ENCODE data around the gene PLTP. TPM values are rescaled to one million over a fixed set of nuclear protein-coding genes. Genes with fewer than 3 reads are reported as not detected.

The PLTP gene
- total and polyA plus RNA-seq, 2 of the 13 experiments (the other 11 are each of a cell fraction or from before 2014, with no cell fraction given): 16.9 to 28.6 TPM

GRCh38 chr20:45880988-45881788 lies 30.8 kb downstream of the PLTP start, which contains the start of gene ZSWIM1 (continued):
- peak; percentile 86 for TF ChIP-seq ZFX (CRISPR knock-in tag; IDR thresholded peaks at IDR 0.05; ENCODE audit: low read depth)
- peak; percentile 63 for TF ChIP-seq FOXA3 (CRISPR knock-in tag; IDR thresholded peaks at IDR 0.05)
- TF ChIP-seq, protein P1, sequence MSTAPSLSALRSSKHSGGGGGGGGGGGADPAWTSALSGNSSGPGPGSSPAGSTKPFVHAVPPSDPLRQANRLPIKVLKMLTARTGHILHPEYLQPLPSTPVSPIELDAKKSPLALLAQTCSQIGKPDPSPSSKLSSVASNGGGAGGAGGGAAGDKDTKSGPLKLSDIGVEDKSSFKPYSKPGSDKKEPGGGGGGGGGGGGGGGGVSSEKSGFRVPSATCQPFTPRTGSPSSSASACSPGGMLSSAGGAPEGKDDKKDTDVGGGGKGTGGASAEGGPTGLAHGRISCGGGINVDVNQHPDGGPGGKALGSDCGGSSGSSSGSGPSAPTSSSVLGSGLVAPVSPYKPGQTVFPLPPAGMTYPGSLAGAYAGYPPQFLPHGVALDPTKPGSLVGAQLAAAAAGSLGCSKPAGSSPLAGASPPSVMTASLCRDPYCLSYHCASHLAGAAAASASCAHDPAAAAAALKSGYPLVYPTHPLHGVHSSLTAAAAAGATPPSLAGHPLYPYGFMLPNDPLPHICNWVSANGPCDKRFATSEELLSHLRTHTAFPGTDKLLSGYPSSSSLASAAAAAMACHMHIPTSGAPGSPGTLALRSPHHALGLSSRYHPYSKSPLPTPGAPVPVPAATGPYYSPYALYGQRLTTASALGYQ (CRISPR knock-in tag; IDR thresholded peaks at IDR 0.05): peak; percentile 52; the same call in 1 of the 2 replicates
- peak; percentile 80; the same call in 1 of the 2 replicates for TF ChIP-seq ZFP36L1 (CRISPR knock-in tag; IDR thresholded peaks at IDR 0.05)
- TF ChIP-seq ZNF451 (CRISPR knock-in tag; IDR thresholded peaks at IDR 0.05): no peak
- TF ChIP-seq TMF1 (CRISPR knock-in tag; IDR thresholded peaks at IDR 0.05; ENCODE audit: low read depth): peak; percentile 80
- TF ChIP-seq EP300 (IDR thresholded peaks at IDR 0.05; ENCODE audit: low read depth in 2 of 2, low read length in 2 of 2): no peak; a peak in 1 of 4 replicates
- TF ChIP-seq EP300 (CRISPR knock-in tag; IDR thresholded peaks at IDR 0.05; ENCODE audit: borderline replicate concordance): peak; percentile 60; the same call in 1 of the 2 replicates
- TF ChIP-seq ZNF234 (CRISPR knock-in tag; conservative IDR thresholded peaks at IDR 0.05): no peak
- peak; percentile 66; the same call in 1 of the 2 replicates for TF ChIP-seq ZNF331 (CRISPR knock-in tag; IDR thresholded peaks at IDR 0.05)
- TF ChIP-seq KMT2A (CRISPR knock-in tag; IDR thresholded peaks at IDR 0.05): peak; percentile 67; the same call in 1 of the 2 replicates
- TF ChIP-seq ZNF460 (CRISPR knock-in tag; IDR thresholded peaks at IDR 0.05; ENCODE audit: borderline replicate concordance): no peak
- peak; percentile 70; the same call in 1 of the 2 replicates for TF ChIP-seq EED (CRISPR knock-in tag; IDR thresholded peaks at IDR 0.05)
- TF ChIP-seq ZNF652 (CRISPR knock-in tag; IDR thresholded peaks at IDR 0.05; ENCODE audit: borderline replicate concordance, low read depth): peak; percentile 34; the same call in 1 of the 2 replicates
- peak; percentile 81 for TF ChIP-seq ZFP90 (CRISPR knock-in tag; IDR thresholded peaks at IDR 0.05; ENCODE audit: borderline replicate concordance)
- TF ChIP-seq, protein P2, sequence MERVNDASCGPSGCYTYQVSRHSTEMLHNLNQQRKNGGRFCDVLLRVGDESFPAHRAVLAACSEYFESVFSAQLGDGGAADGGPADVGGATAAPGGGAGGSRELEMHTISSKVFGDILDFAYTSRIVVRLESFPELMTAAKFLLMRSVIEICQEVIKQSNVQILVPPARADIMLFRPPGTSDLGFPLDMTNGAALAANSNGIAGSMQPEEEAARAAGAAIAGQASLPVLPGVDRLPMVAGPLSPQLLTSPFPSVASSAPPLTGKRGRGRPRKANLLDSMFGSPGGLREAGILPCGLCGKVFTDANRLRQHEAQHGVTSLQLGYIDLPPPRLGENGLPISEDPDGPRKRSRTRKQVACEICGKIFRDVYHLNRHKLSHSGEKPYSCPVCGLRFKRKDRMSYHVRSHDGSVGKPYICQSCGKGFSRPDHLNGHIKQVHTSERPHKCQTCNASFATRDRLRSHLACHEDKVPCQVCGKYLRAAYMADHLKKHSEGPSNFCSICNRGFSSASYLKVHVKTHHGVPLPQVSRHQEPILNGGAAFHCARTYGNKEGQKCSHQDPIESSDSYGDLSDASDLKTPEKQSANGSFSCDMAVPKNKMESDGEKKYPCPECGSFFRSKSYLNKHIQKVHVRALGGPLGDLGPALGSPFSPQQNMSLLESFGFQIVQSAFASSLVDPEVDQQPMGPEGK (CRISPR knock-in tag; IDR thresholded peaks at IDR 0.05): 0 out of 2 replicates have a peak, but pooled peaks have one; percentile 31
- peak; percentile 94; the same call in 2 of the 3 replicates for TF ChIP-seq MXI1 (IDR thresholded peaks at IDR 0.05; ENCODE audit: borderline replicate concordance, low read depth, low read length)
- TF ChIP-seq BCL6 (CRISPR knock-in tag; IDR thresholded peaks at IDR 0.05): peak; percentile 15; the same call in 1 of the 2 replicates
- peak; percentile 99 for TF ChIP-seq SP2 (CRISPR knock-in tag; IDR thresholded peaks at IDR 0.05)
- peak; percentile 80 for TF ChIP-seq THAP11 (CRISPR knock-in tag; IDR thresholded peaks at IDR 0.05)
- TF ChIP-seq TOPORS (CRISPR knock-in tag; IDR thresholded peaks at IDR 0.05): no peak
- TF ChIP-seq ZNF225 (CRISPR knock-in tag; IDR thresholded peaks at IDR 0.05): peak; percentile 86
- TF ChIP-seq SMAD1 (CRISPR knock-in tag; IDR thresholded peaks at IDR 0.05; ENCODE audit: borderline replicate concordance, low read depth): peak; percentile 90; the same call in 1 of the 2 replicates
- peak; percentile 57 for TF ChIP-seq ETV5 (CRISPR knock-in tag; IDR thresholded peaks at IDR 0.05; ENCODE audit: borderline replicate concordance)
- peak; percentile 100 for TF ChIP-seq ZNF839 (CRISPR knock-in tag; IDR thresholded peaks at IDR 0.05; ENCODE audit: borderline replicate concordance)
- peak; percentile 85 for TF ChIP-seq NCOR1 (IDR thresholded peaks at IDR 0.05; ENCODE audit: borderline replicate concordance, low read length)
- peak; percentile 32 for TF ChIP-seq ZSCAN21 (CRISPR knock-in tag; IDR thresholded peaks at IDR 0.05; ENCODE audit: borderline replicate concordance)
- TF ChIP-seq XRCC5 (optimal IDR thresholded peaks at IDR 0.05; ENCODE audit: low read length): peak; percentile 79

Measured in HepG2 (cell line).